Hepatocyte (in vitro differentiated cells): ENCODE data around the gene CPEB2.

Source experiments
- EZH2 ChIP-seq: fragments of 200-600 bp; sonication (generic); IDR thresholded peaks from 2 replicates; pipeline ENCODE4 v1.6.1; 2016; ENCODE audit warnings: antibody characterized with exemption, mild to moderate bottlenecking, borderline replicate concordance
- EZH2phosphoT487 ChIP-seq: fragments of 200-600 bp; sonication (generic); IDR thresholded peaks from one replicate; pipeline ENCODE4 v1.6.1; 2018; ENCODE audit warnings: antibody characterized with exemption, mild to moderate bottlenecking, low read depth, moderate library complexity; ENCODE audit not compliant: unreplicated experiment, severe bottlenecking
- TF ChIP-seq, protein P1 (sequence below): fragments of 200-600 bp; sonication (generic); IDR thresholded peaks from 2 replicates; pipeline ENCODE4 v1.5.1; 2016; ENCODE audit warnings: antibody characterized with exemption, mild to moderate bottlenecking; ENCODE audit not compliant: poor library complexity

DNA sequence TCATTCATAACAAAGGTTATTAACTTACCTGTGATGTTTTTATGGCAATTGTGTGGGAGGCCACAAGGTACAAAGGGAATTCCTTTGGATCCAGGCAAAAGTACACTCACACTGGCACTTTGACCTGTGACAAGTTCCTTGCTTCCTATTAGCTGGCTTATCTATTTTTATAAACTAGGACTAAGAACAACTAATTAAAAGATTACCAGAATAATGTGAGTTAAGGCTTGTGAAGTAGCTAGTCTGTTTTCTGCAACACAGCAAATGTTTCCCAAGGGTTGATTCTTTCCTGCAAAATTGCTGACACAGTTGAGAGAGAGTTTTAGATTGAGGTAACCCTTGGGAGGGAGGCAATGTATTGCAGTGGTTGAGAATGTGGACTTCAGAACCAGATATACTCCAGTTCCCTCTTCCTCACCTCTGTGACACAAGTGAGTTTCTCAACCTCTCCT, 107.9 kb downstream of the CPEB2 start:
- TF ChIP-seq, protein P1, sequence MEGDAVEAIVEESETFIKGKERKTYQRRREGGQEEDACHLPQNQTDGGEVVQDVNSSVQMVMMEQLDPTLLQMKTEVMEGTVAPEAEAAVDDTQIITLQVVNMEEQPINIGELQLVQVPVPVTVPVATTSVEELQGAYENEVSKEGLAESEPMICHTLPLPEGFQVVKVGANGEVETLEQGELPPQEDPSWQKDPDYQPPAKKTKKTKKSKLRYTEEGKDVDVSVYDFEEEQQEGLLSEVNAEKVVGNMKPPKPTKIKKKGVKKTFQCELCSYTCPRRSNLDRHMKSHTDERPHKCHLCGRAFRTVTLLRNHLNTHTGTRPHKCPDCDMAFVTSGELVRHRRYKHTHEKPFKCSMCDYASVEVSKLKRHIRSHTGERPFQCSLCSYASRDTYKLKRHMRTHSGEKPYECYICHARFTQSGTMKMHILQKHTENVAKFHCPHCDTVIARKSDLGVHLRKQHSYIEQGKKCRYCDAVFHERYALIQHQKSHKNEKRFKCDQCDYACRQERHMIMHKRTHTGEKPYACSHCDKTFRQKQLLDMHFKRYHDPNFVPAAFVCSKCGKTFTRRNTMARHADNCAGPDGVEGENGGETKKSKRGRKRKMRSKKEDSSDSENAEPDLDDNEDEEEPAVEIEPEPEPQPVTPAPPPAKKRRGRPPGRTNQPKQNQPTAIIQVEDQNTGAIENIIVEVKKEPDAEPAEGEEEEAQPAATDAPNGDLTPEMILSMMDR = no peak
- TF ChIP-seq EZH2 (no peak), EZH2phosphoT487 (no peak)
